CD4-positive, CD25-positive, alpha-beta regulatory T cell (primary cell): ENCODE results near the gene HAVCR1. TPM values are rescaled to one million over a fixed set of nuclear protein-coding genes. Genes with fewer than 3 reads are reported as not detected.

Source experiments
- ATAC-seq, 2 donors: fragments of 150-1000 bp; cut with Tn5 transposase; one replicate each; pipeline ENCODE4 v1.10.0; 2021; ENCODE audit warnings: low read depth in 2 of 2, moderate number of reproducible peaks in 2 of 2, moderate library complexity in 1 of 2
- DNase-seq, 3 donors: peaks; one replicate each; pipeline versions ENCODE4 v3.0.0 to v3.0.0-alpha.2; 2012 to 2022; ENCODE audit warnings: mixed read lengths in 1 of 3
- H3K27ac ChIP-seq: one replicate; pipeline ENCODE4 v1.7.0; 2013; ENCODE audit warnings: mild to moderate bottlenecking, low read length; ENCODE audit not compliant: insufficient read depth, poor library complexity, severe bottlenecking
- H3K27me3 ChIP-seq: one replicate; pipeline ENCODE4 v1.7.0; 2013; ENCODE audit warnings: low read length; ENCODE audit not compliant: control insufficient read depth, insufficient read depth
- H3K36me3 ChIP-seq: one replicate; pipeline ENCODE4 v1.7.0; 2013; ENCODE audit warnings: mild to moderate bottlenecking, low read length, moderate library complexity; ENCODE audit not compliant: control insufficient read depth, insufficient read depth
- H3K4me1 ChIP-seq: 2 replicates; pipeline ENCODE4 v1.7.0; 2013; ENCODE audit warnings: mild to moderate bottlenecking, low read length; ENCODE audit not compliant: insufficient read depth, control insufficient read depth, poor library complexity, severe bottlenecking
- H3K4me3 ChIP-seq: one replicate; pipeline ENCODE4 v1.7.0; 2013; ENCODE audit warnings: low read depth, mild to moderate bottlenecking, low read length, moderate library complexity
- H3K9me3 ChIP-seq, 2 experiments: 1 replicate in 1 of 2; 2 replicates in 1 of 2; pipeline ENCODE4 v1.7.0; 2013; ENCODE audit warnings: low read length in 2 of 2, mild to moderate bottlenecking in 1 of 2, moderate library complexity in 1 of 2; ENCODE audit not compliant: control insufficient read depth in 2 of 2
- H3K27ac Mint-ChIP-seq, 3 donors: one replicate each; pipeline ENCODE4 v1.8.0; 2020 to 2022; ENCODE audit warnings: mild to moderate bottlenecking in 3 of 3, mixed read lengths in 3 of 3, moderate library complexity in 2 of 3
- H3K27me3 Mint-ChIP-seq: one replicate; pipeline ENCODE4 v1.8.0; 2022; ENCODE audit warnings: mild to moderate bottlenecking, mixed read lengths
- H3K36me3 Mint-ChIP-seq: one replicate; pipeline ENCODE4 v1.8.0; 2020; ENCODE audit warnings: mixed read lengths
- H3K4me1 Mint-ChIP-seq, 4 donors: one replicate each; pipeline ENCODE4 v1.8.0; 2020 to 2022; ENCODE audit warnings: mixed read lengths in 4 of 4, mild to moderate bottlenecking in 1 of 4
- H3K4me3 Mint-ChIP-seq, 4 donors: one replicate each; pipeline ENCODE4 v1.8.0; 2020 to 2022; ENCODE audit warnings: mild to moderate bottlenecking in 4 of 4, mixed read lengths in 4 of 4, moderate library complexity in 3 of 4
- H3K9me3 Mint-ChIP-seq, 7 donors: one replicate each; pipeline ENCODE4 v1.8.0; 2020 to 2022; ENCODE audit warnings: mixed read lengths in 7 of 7, mild to moderate bottlenecking in 3 of 7, moderate library complexity in 2 of 7
- polyA plus RNA-seq, 4 donors: library from polyadenylated mRNA; unstranded; fragments of 300-500 nt; fragmentation: Illumina TruSeq; gene quantifications; one replicate each; pipeline ENCODE4 v1.2.3, GENCODE V29; 2021
- total RNA-seq: library from RNA; stranded (reverse); gene quantifications from one replicate; pipeline ENCODE4 v1.2.3, GENCODE V29; 2022

HAVCR1 gene
- total and polyA plus RNA-seq, 5 donors from 2014 or later, result 1.7 to 8.2 (median 5.5) TPM

DNA sequence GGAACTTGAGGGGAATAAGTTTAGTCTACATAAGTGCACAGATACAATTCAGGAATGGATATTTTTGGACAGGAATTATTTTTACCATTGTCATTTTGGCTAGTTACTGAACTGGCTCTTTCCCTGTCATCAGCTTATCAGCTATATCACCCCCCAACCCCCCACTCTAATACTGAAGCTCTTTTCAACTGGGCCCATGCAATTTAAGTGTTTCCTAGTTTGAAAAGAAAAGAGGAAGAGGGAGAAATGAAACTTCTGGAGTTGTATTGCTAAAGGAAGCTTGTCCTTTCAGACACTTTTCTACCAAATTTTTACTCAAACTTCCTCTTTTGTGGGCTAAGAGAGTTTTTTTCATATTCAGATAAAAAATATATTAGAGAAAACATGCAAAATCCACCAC is 77.4 kb downstream of the HAVCR1 start:
- ATAC-seq, result no peak
- Mint-ChIP-seq H3K27me3 (peaks cover 12% of the 10 kb centered on the region), H3K4me1 (peaks cover 0 to 2% (median 0%) of the 10 kb centered on the region in 4 donors), H3K27ac (no peak overlapping the region), H3K4me3 (no peak overlapping the region), H3K36me3 (peaks cover 24% of the 10 kb centered on the region), H3K9me3 (peaks cover 0 to 4% (median 0%) of the 10 kb centered on the region in 7 donors)
- Histone ChIP-seq H3K4me1 (no peaks in the 10 kb centered on the region), H3K4me3 (no peak overlapping the region), H3K36me3 (no peaks in the 10 kb centered on the region), H3K27me3 (no peaks in the 10 kb centered on the region), H3K27ac (no peak overlapping the region), H3K9me3 (no peaks in the 10 kb centered on the region)
- DNase-seq, result no peak

Other genes starting within 250 kb of the HAVCR1 start
- 1.0 TPM for gene PPP1R2B, start 208.8 kb downstream of the HAVCR1 start, total RNA-seq
- under 1 TPM; 0.10 to 0.30 (median 0.17) TPM for gene PPP1R2B, start 208.8 kb downstream of the HAVCR1 start, polyA plus RNA-seq
- 5.1 TPM for gene TIMD4, start 95.9 kb downstream of the HAVCR1 start, total RNA-seq
- 1 to 10 TPM in 3 of 4 donors, under 1 TPM in 1; 0.83 to 4.6 (median 3.2) TPM for gene TIMD4, start 95.9 kb downstream of the HAVCR1 start, polyA plus RNA-seq
- 5.0 TPM for gene HAVCR2, start 49.9 kb upstream of the HAVCR1 start, total RNA-seq
- gene HAVCR2, start 49.9 kb upstream of the HAVCR1 start, polyA plus RNA-seq, result 1 to 10 TPM; 4.0 to 9.7 (median 7.0) TPM
- gene MED7, start 83.7 kb upstream of the HAVCR1 start, total RNA-seq, result 9.0 TPM
- gene MED7, start 83.7 kb upstream of the HAVCR1 start, polyA plus RNA-seq, result 10 to 100 TPM; 15.0 to 19.5 (median 16.1) TPM
- not detected for gene GARIN3, start 107.1 kb upstream of the HAVCR1 start, total RNA-seq
- gene GARIN3, start 107.1 kb upstream of the HAVCR1 start, polyA plus RNA-seq, result not detected
- gene ITK, start 121.7 kb upstream of the HAVCR1 start, total RNA-seq, result 550 TPM
- 100 to 1,000 TPM; 146 to 222 (median 169) TPM for gene ITK, start 121.7 kb upstream of the HAVCR1 start, polyA plus RNA-seq
- 357 TPM for gene CYFIP2, start 207.0 kb upstream of the HAVCR1 start, total RNA-seq
- gene CYFIP2, start 207.0 kb upstream of the HAVCR1 start, polyA plus RNA-seq, result 100 to 1,000 TPM; 332 to 383 (median 360) TPM